Measurements from ENCODE around the gene YWHAH. TPM values are rescaled to one million over a fixed set of nuclear protein-coding genes. Genes with fewer than 3 reads are reported as not detected.

The YWHAH gene
- polyA plus RNA-seq, 2 of the 4 experiments (the other 2 are of a cell fraction) = 91.9 to 137 TPM

DNA sequence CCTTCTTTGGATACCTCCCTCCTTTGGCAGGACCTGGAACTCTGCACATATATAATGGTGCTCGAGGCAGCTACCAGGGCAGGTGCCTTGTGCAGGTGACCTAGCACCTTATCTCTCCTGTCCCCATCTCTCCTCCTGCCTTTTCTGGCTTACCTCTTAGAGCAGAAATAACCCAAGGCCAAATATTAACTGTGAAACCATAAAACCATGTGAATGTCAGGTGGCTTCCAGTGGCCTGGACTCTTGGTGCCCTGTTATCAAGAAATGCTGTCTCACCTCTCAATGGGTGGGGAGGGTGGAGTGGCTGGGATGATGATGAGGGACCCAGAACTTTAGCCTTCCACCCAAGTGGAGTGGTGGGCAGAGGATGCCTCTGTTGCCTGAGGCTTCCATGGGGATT is 42.9 kb downstream of the YWHAH start:
- H3K4me2 ChIP-seq = no peak overlapping the region
- DNase-seq (ENCODE audit: low read depth in 1 of 2, low spot score in 1 of 2) = no peak
- H3K9me3 ChIP-seq = no peaks in the 10 kb centered on the region
- ATAC-seq = no peak
- TF ChIP-seq PHF8 (IDR thresholded peaks at IDR 0.05; ENCODE audit: borderline replicate concordance, low read depth) = no peak
- TF ChIP-seq NR3C1 (IDR thresholded peaks at IDR 0.05) = no peak
- no peak for TF ChIP-seq SREBF2 (IDR thresholded peaks at IDR 0.05)
- no peak for TF ChIP-seq RFX5 (IDR thresholded peaks at IDR 0.05)
- TF ChIP-seq, protein P1, sequence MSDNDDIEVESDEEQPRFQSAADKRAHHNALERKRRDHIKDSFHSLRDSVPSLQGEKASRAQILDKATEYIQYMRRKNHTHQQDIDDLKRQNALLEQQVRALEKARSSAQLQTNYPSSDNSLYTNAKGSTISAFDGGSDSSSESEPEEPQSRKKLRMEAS (IDR thresholded peaks at IDR 0.05) = no peak
- no peak for TF ChIP-seq HOXB13 (CRISPR knock-in tag; IDR thresholded peaks at IDR 0.05; ENCODE audit: low read depth)
- TF ChIP-seq, protein P2, sequence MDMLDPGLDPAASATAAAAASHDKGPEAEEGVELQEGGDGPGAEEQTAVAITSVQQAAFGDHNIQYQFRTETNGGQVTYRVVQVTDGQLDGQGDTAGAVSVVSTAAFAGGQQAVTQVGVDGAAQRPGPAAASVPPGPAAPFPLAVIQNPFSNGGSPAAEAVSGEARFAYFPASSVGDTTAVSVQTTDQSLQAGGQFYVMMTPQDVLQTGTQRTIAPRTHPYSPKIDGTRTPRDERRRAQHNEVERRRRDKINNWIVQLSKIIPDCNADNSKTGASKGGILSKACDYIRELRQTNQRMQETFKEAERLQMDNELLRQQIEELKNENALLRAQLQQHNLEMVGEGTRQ (IDR thresholded peaks at IDR 0.05) = no peak
- TF ChIP-seq, protein P3, sequence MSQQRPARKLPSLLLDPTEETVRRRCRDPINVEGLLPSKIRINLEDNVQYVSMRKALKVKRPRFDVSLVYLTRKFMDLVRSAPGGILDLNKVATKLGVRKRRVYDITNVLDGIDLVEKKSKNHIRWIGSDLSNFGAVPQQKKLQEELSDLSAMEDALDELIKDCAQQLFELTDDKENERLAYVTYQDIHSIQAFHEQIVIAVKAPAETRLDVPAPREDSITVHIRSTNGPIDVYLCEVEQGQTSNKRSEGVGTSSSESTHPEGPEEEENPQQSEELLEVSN (IDR thresholded peaks at IDR 0.05; ENCODE audit: borderline replicate concordance, low read depth) = no peak
- TF ChIP-seq CBX2 (IDR thresholded peaks at IDR 0.05; ENCODE audit: borderline replicate concordance, low read depth) = no peak
- no peak for TF ChIP-seq KDM1A (IDR thresholded peaks at IDR 0.05; ENCODE audit: low read depth)
- no peak for TF ChIP-seq NFE2L2 (conservative IDR thresholded peaks at IDR 0.05; ENCODE audit: low read length)
- no peak for TF ChIP-seq HOXB5 (CRISPR knock-in tag; IDR thresholded peaks at IDR 0.05)
- TF ChIP-seq, protein P4, sequence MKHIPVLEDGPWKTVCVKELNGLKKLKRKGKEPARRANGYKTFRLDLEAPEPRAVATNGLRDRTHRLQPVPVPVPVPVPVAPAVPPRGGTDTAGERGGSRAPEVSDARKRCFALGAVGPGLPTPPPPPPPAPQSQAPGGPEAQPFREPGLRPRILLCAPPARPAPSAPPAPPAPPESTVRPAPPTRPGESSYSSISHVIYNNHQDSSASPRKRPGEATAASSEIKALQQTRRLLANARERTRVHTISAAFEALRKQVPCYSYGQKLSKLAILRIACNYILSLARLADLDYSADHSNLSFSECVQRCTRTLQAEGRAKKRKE (CRISPR knock-in tag; IDR thresholded peaks at IDR 0.05; ENCODE audit: low read depth) = no peak
- no peak for TF ChIP-seq NPAS2 (CRISPR knock-in tag; IDR thresholded peaks at IDR 0.05; ENCODE audit: borderline replicate concordance)
- TF ChIP-seq TFCP2L1 (CRISPR knock-in tag; IDR thresholded peaks at IDR 0.05) = no peak
- TF ChIP-seq HEYL (CRISPR knock-in tag; IDR thresholded peaks at IDR 0.05) = no peak
- no peak for TF ChIP-seq MAFK (IDR thresholded peaks at IDR 0.05; ENCODE audit: partially characterized antibody)
- H3K27ac ChIP-seq = no peak overlapping the region
- ChIA-PET CTCF (no interaction called here), POLR2A (interaction anchor here (0.6 kb wide), 1 partner anchor 78 kb away, joined by 4 read pairs; no protein-coding TSS in a partner anchor)
- no peak for FAIRE-seq
- no peak overlapping the region for H3K4me3 ChIP-seq
- no peaks in the 10 kb centered on the region for H3K4me1 ChIP-seq
- 14% methylated on average over 1 of the region's 1 CpG for WGBS (ENCODE audit: missing lambda C conversion rate)

DNA sequence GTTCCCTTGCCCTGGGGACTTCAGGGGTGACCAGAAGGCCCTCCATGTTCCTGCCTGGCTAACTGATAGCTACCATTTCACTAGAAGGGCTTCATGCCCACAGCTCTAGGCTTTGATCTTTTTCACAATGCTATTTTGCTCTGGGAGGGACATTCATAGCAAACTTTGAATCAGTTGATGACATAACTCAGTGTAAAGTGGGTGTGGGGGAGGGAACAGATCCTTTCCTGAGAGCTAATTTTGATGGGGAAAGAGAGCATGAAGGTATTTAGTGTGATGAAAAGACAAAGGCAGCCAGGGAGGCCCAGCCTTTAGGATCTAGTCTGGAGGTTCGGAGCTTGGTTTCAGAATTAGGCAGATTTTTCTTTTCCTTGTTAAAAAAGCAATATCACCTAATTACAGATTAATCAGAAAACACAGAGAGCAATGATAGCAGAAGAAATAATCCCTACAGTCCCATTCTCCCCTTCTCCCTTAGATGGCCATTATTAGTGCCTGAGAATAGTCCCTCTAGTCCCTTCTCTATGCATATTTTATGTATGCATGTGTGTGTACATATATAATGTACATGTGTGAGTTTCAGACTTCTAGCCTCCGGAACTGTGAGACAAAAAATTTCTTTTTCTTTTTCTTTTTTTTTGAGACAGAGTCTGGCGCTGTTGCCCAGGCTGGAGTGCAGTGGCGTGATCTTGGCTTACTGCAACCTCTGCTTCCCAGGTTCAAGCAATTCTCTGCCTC is 46.9 kb downstream of the YWHAH start:
- TF ChIP-seq RFX5 (IDR thresholded peaks at IDR 0.05) (no peak), POLR2A (IDR thresholded peaks at IDR 0.05; ENCODE audit: low read length) (no peak), CBX8 (IDR thresholded peaks at IDR 0.05) (no peak), ZFP36 (IDR thresholded peaks at IDR 0.05; ENCODE audit: borderline replicate concordance, partially characterized antibody) (no peak), JUN (IDR thresholded peaks at IDR 0.05) (no peak), JUNB (IDR thresholded peaks at IDR 0.05) (no peak), HOXB5 (CRISPR knock-in tag; IDR thresholded peaks at IDR 0.05) (no peak), KDM5A (IDR thresholded peaks at IDR 0.05) (no peak), TP53 (CRISPR knock-in tag; IDR thresholded peaks at IDR 0.05) (no peak)
- POLR2A ChIA-PET = no interaction called here
- 64% methylated on average over 4 of the region's 4 CpGs for WGBS (ENCODE audit: missing lambda C conversion rate)
- no peak overlapping the region for H3K27ac ChIP-seq
- H3K9me3 ChIP-seq = no peaks in the 10 kb centered on the region
- DNase-seq (ENCODE audit: low read depth in 1 of 2, low spot score in 1 of 2) = no peak
- CTCF ChIA-PET = interaction anchor here (1.3 to 3.5 kb wide), 3 partner anchors 14 to 90 kb away, joined by 4 to 17 read pairs (median 5); no protein-coding TSS in a partner anchor
- FAIRE-seq = no peak
- ATAC-seq = no peak
- H3K4me2 ChIP-seq = no peak overlapping the region
- H3K4me1 ChIP-seq = no peaks in the 10 kb centered on the region
- H3K4me3 ChIP-seq = no peak overlapping the region

Measured in A549 (cell line).